ENCODE measurements around the gene MAPK14.

- TF ChIP-seq HDGF (IDR thresholded peaks at IDR 0.05; ENCODE audit: borderline replicate concordance): no peak
- no peak for TF ChIP-seq NFRKB (IDR thresholded peaks at IDR 0.05)
- no peak for TF ChIP-seq BHLHE40 (IDR thresholded peaks at IDR 0.05; ENCODE audit: borderline replicate concordance)
- TF ChIP-seq TARDBP (IDR thresholded peaks at IDR 0.05): no peak
- TF ChIP-seq SUZ12 (IDR thresholded peaks at IDR 0.05): no peak
- TF ChIP-seq SP1 (IDR thresholded peaks at IDR 0.05): no peak
- no peak for TF ChIP-seq PKNOX1 (IDR thresholded peaks at IDR 0.05)
- no peak for TF ChIP-seq ELF4 (IDR thresholded peaks at IDR 0.05)
- TF ChIP-seq FOXK2 (IDR thresholded peaks at IDR 0.05): no peak
- no peak for TF ChIP-seq FOXA1 (IDR thresholded peaks at IDR 0.05)
- no peak for TF ChIP-seq FOXM1 (IDR thresholded peaks at IDR 0.05; ENCODE audit: borderline replicate concordance)
- no peak for TF ChIP-seq L3MBTL2 (conservative IDR thresholded peaks at IDR 0.05)
- no peak for TF ChIP-seq ARNT (IDR thresholded peaks at IDR 0.05)
- TF ChIP-seq CTBP1 (IDR thresholded peaks at IDR 0.05; ENCODE audit: borderline replicate concordance): no peak
Measured at GRCh38 chr6:36050305-36050704, 22.7 kb downstream of the MAPK14 start.
